ENCODE data around the gene RPS25.
"Not testable (repeated sequence)": the region's sequence is repeated elsewhere in the genome, so short reads cannot be mapped to it uniquely, and the experiment has no call there.

RPS25 gene

DNA sequence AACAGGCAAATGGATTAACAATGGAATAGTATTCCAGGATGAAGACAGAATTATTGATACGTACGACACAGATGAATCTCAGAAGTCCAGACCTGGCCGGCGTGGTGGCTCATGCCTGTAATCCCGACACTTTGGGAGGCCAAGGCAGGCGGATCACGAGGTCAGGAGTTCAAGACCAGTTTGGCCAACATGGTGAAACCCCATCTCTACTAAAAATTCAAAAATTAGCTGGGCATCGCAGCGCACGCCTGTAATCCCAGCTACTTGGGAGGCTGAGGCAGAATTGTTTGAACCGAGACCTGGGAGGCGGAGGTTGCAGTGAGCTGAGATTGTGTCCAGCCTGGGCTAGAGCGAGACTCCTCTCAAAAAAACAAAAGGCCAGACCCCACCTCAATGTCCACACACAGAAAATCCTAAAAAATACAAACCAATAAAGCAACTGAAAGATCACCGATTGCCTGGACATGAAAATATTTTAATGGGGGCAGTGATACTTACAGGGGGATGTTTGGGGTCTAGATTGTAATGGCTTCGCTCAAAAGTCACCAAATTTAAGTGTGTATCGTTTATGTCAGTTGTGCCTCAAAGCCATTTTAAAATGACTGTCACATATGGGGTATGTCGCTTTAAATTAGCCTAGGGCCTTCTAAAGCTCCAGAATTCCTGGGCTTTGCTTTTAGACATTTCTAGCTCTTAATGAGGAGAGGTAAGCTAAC, 3.8 kb downstream of the RPS25 start:
- no peak for DNase-seq

DNA sequence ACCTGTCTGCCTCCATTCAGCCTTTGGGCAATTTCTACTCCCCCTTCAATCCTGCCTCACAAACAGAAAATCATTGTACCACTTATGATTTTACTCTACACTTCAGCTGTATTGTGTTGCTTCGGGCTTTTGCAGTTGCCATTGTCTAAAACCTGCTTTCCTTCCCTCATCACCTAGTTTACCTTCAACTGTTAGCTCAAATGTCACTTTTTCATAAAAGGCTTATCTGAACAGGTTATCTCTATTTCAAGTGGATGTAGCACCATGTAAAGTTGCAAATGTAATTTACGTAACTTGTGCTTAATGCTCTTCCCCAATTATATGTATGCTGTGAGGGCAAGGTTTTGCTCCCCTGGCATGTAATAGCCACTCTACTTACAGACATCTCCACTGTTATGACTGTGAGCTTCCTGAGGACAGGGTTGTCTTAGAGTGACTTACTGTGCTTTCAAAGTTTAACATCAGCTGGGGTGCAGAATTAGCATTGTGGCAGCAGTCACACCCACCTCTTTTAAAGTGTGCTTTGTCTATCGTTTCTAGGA, 5.4 kb downstream of the RPS25 start:
- no peak for DNase-seq

DNA sequence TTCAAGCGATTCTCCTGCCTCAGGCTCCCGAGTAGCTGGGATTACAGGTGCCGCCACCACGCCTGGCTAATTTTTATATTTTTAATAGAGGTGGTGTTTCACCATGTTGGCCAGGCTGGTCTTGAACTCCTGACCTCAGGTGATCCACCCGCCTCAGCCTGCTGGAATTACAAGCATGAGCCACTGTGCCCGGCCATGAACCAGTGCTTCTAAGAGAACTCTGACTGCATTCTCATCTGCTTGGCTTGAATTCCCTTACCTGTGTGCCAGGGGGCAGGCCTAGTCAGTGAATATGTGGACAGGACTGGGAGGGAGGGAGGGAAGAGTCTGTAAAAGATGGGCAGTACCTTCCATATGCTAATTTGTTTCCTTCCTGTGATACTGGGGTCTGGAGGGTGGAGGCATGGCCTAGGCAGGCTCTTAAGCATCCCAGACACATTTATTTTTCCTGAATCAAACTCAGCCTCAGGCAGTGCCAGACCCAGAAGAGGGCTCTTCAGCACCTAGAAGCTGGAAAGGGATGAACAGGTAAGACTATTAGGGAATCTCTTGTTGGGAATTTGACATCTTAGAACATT, 6.6 kb downstream of the RPS25 start:
- no peak for DNase-seq

DNA sequence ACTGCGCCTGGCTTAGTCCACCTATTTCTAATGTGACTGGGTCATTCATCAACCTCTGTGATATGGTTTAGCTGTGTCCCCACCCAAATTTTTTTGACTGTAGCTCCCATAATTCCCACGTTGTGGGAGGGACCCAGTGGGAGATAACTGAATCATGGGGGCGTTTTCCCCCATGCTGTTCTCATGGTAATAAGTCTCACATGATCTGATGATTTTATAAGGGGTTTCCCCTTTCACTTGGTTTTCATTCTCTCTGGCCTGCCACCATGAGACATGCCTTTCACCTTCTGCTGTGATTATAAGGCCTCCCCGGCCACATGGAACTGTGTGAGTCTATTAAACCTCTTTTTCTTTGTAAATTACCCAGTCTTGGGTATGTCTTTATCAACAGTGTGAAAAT, 11.5 kb downstream of the RPS25 start:
- no peak for DNase-seq

DNA sequence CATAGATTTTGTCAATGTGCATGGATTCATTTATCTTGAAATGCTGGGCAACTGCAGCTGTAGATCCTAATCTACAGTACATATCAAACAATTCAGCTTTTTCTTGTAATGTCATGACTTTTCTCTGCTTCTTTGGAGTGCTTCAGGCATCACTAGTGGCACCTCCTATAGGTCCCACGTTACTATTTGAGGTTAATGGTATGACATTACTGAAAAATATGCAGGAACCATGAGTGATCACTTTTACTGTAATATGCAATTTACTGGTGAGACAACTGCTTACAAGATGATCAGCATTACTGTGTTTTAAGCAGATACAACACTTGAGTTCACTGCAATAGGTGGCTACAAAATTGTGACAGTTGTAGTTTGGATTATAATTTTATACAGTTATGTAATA, 17.2 kb downstream of the RPS25 start:
- no peak for DNase-seq

DNA sequence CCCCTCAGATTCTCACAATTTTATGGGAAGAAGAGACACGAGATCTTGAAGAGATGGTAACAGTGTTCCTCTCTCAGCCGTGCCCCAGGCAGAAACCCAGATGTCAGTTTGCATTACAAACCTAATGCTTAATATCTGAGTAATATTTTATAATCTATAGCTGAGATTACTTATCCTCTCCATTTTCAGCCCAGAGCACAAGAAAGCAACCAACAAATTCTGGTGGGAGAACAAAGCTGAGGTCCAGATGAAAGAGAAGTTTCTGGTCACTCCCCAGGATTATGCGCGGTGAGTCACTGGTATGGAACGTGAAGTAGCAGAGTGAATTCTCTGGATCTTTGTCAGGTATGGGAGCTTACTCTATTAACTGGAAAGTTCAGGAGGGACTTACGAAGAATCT, 19.3 kb downstream of the RPS25 start:
- DNase-seq, result no peak

DNA sequence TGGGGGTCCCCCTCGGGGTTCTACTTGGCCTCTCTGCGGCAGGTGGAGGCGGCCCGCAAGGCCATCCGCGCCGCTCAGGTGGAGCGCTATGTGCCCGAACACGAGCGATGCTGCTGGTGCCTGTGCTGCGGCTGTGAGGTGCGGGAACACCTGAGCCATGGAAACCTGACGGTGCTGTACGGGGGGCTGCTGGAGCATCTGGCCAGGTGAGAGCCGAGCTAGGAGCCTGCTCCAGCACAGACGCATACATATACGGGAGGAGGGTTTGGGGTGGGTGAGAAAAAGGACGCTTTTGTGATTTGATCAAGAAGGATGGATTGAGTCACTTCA, 19.8 kb downstream of the RPS25 start:
- DNase-seq, result no peak

DNA sequence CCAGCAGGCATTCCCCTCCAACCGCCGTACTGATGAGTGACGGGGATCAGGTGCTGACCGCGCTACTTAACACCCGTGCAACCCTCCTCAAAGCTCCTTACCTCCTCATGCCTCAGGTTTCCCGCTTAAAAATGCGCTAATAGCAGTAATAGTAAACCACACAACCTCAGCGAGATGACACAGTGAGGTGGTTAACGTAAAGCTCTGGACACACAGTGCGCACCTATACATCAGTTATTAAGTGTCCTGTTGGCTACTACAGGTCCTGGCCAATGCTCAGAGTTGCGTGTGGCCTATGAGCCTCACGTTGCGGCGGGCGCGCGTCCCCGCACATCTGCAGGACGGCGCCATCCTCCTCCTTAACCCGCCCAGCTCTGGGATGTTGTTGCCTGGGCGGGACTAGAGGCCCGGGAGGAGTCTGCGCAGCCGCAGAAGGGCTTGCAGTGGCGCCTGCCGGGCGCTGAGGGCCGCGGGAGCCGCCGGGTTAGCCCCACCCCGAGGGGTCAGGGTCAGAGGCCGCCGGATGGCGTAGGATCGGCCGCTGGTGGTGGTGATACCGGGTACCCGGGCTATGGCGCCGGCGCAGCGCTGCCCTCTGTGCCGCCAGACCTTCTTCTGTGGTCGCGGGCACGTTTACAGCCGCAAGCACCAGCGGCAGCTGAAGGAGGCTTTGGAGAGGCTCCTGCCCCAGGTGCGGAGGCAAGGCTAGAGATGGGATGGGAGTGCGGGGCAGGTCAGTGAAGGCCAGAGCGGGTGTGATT, 20.3 kb downstream of the RPS25 start, which contains the start of gene CENATAC:
CENATAC (plus strand) TSS at position 512 of the 761 bp plus-strand sequence; CDS start at position 572, 60 bp downstream.
- DNase-seq, result peak; percentile 83

DNA sequence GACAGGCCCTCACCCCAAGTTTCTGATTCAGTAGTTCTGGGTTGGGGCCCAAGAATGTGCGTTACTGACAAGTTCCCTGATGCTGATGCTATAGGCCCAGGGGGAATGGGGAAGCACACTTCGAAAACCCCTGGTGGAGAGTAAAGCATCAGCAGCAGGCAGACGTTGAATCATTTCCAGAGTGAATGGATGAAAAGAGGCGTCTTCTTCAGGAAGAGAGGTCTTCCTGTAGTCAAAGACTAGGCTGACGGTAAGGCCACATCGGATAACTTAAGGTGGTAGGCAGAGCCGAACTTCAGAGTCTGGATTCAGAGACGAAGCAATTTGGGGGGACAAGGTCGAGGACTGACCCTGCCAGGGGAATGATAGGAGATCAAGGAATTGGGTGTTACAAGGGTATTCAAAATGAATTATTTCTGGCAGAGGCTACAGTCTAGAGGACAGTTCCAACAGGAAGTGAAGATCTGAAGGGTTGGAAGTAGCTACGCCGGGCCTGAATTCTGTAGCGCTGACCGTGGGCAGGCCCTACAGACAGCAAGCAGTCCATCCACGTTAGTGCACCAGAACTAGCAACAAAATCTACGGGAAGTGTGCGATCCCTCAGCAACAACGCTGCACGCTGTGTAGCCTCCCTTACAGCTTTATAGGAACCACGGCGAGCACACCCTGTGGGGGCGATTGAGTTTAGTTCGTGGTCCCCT, 21.1 kb downstream of the RPS25 start:
- DNase-seq, result no peak

DNA sequence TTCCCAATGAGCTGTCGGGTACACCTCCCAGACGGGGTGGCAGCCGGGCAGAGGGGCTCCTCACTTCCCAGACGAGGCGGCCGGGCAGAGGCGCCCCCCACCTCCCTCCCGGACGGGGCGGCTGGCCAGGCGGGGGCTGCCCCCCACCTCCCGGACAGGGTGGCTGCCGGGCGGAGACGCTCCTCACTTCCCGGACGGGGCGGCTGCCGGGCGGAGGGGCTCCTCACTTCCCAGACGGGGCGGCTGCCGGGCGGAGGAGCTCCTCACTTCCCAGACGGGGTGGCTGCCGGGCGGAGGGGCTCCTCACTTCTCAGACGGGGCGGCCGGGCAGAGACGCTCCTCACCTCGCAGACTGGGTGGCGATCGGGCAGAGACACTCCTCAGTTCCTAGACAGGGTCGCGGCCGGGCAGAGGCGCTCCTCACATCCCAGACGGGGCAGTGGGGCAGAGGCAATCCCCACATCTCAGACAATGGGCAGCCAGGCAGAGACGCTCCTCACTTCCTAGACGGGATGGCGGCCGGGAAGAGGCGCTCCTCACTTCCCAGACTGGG, 26.6 kb downstream of the RPS25 start:
- not testable (repeated sequence) for DNase-seq

DNA sequence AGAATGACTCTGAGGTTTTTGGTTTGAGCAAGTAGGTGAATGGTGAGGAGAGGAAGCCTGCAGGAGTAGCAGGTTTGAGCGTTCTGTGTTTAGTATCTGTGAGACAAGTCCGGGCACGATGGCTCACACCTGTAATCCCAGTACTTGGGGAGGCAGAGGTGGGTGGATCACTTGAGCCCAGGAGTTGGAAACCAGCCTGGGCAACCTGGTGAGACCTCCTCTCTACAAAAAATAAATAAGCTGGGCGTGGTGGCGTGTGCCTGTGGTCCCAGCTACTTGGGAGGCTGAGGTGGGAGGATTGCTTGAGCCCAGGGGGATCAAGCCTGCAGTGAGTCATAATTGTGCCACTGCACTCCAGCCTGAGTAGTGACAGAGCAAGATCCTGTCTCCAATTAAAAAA, 29.9 kb downstream of the RPS25 start:
- DNase-seq, result no peak

DNA sequence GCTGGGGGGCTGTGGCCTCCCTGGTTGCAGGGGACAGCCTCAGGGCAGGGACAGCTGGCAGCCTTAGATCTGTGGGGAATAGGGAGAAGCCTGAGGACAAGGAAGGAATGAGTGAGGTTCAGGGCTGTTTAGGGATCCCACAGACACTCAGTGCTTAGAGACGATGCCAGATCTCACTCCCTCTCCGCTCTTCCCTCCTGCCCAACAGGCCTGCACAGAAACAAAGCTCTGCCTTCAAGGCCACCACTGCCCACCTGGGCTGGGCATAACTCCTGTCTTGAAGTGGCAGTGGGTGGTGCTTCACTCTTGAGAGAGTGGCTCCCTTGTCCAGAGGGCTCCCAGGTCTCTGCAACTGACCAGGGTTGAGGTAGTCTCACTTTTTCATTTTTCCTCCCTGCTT, 33.3 kb downstream of the RPS25 start:
- no peak for DNase-seq

DNA sequence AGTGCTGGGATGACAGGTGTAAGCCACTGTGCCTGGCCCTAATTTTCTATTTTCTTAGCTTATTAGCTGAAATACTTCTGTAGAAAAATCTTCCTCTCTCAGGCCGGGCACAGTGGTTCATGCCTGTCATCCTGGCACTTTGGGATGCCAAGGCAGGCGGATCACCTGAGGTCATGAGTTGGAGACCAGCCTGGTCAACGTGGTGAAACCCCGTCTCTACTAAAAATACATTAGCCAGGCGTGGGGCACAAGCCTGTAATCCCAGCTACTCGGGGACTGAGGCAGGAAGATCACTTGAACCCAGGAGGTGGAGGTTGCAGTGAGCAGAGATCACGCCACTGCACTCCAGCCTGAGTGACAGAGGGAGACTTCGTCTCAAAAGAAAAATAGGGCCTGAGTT, 33.8 kb downstream of the RPS25 start:
- DNase-seq, result not testable (repeated sequence)

DNA sequence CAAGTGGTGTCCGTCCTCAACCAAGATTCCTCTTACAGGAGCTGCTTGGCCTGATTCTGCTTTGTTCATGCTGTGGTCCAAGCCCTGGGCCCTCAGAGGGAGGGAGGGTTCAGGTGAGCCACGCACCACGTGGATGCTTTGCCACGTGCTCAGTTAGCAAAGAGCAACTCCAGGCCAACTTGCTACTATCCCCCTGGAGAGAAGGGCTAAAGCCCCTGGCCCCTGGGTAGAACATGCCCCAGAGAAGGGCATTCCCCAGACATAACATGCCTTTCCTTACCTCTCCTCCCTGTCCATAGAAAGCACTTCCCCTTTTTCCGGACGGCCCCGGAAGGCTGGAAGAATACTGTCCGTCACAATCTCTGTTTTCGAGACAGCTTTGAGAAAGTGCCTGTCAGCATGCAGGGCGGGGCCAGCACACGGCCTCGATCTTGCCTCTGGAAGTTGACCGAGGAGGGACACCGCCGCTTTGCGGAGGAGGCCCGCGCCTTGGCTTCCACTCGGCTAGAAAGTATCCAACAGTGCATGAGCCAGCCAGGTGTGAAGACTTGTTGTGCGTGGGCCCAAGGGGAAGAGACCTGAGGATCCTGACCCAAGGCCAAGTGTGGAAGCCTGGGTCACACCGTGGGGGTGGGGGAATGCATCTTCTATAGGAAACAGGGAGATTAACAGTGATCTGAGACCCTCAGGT, 37.8 kb downstream of the RPS25 start:
- no peak for DNase-seq

DNA sequence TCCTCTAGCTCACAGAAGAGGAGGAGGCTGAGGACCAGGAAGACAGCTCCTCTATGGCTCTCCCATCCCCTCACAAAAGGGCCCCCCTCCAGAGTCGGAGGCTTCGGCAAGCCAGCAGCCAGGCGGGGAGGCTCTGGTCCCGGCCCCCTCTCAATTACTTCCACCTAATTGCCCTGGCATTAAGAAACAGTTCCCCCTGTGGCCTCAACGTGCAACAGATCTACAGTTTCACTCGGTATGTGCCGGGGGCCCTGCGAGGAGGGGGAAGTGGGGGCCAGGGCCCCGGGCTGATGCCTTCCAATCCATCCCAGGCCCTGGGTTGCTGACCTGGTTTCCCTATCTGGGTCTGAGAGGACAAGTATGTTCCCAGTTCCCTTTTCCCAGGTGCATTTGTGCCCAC, 38.7 kb downstream of the RPS25 start:
- DNase-seq, result no peak

DNA sequence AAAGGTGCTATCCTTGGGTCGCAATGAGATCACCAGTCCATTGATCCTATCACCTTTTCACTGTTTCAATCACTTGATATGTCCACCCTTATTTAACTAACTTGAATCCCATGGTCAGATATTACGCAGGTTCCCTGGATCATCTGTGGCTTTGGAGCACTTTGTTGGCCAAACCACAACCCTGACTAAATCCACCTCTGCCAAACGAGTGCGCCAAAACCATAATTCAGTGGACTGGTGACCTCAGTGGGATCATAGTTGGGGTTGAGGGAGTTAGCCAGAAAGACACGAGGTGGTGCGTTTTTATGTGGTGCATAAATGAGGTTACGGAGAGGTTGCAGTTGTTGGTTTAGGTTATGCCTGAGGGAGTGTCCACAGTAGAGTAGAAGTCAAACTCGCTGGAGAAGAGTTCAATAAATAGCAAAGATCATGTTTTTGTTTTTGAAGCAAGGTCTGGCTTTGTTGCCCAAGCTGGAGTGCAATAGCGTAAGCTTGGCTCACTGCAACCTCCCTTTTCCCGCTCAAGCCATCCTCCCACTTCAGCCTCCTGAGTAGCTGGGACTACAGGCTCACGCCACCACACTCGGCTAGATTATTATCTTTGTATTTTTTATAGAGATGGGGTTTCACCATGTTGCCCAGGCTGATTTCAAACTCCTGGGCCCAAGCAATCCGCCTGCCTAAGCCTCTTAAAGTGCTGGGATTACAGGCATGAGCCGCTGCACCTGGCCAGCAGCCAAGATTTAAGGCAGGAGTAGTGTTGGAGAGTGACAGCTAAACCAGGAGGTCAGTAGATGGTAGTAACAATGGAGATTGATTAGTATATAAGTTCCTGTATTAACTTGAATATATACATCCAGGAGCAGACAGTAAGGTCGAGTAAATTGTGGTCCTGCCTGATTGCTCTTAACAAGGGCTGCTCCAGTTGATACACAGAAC, 42.1 kb downstream of the RPS25 start:
- no peak for DNase-seq

DNA sequence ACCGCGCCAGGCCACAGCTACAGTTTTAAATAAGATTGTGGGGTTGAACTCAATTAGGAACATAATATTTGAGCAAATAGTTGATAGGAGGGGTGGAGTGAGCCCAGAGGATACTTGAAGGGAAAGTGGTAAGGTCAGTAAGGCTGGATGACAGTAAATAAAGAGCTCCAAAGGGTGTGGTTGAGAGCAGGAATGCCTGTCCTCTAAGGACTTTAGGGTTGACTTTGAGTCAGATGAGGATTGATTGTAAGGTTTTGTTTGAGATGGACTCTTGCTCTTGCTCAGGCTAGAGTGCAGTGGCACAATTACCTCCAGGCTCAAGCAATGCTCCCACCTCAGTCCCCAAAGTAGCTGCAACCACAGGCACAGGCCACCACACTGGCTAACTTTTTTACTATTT, 44.2 kb downstream of the RPS25 start:
- DNase-seq, result no peak

DNA sequence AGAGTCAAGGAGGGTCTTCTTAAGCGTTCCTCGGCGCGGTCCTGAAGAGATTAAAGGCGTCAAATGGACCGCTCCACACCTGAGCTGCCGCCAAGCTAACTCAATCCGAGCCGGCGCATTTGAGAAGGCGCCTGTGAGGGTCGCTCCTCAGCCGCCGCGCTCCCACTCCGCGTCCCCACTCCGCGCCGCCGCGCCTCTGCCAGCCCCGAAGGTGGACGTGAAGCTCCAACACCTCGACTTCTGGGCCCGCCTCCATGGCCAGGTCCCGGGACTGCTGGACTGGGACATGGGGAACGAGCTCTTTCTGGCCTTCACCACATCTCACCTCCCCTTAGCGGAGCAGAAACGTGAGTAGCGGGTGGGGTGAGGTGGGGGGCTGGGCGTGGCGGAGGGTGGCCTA, 46.5 kb downstream of the RPS25 start, which contains the start of gene FOXR1:
FOXR1 (plus strand) TSS at position 116 of the 400 bp plus-strand sequence; CDS start at position 287, 171 bp downstream.
- DNase-seq, result no peak

DNA sequence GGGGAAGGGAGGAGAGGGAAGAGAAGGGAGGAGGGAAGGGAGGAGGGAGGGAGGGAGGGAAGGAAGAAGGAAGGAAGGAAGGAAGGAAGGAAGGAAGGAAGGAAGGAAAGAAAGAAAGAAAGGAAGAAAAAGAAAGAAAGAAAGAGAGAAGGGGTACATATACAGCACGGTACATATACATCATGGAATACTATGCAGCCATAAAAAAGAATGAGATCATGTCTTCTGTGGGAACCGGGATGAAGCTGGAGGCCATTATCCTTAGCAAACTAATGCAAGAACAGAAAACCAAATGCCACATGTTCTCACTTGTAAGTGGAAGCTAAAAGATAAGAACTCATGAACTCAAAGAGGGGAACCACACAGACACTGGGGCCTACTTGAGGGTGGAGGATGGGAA, 48.6 kb downstream of the RPS25 start:
- not testable (repeated sequence) for DNase-seq
